Fibroblast of skin of back (primary cell): Measurements from ENCODE around the gene NXNL2. TPM values are rescaled to one million over a fixed set of nuclear protein-coding genes. Genes with fewer than 3 reads are reported as not detected.

Experiments used
- DNase-seq: peaks from one replicate; pipeline ENCODE4 v3.0.0-alpha.2; 2013
- polyA plus RNA-seq, 2 experiments: library from polyadenylated mRNA; unstranded; fragments of 120-200 nt; gene quantifications; one replicate each; pipeline ENCODE4 v1.2.1, GENCODE V29; 2013; ENCODE audit not compliant: insufficient read length in 2 of 2

The NXNL2 gene
- 0.42 TPM for polyA plus RNA-seq (2013, experiment 1 of 2; ENCODE audit: insufficient read length)
- polyA plus RNA-seq (2013, experiment 2 of 2; ENCODE audit: insufficient read length): 0.40 TPM

DNA sequence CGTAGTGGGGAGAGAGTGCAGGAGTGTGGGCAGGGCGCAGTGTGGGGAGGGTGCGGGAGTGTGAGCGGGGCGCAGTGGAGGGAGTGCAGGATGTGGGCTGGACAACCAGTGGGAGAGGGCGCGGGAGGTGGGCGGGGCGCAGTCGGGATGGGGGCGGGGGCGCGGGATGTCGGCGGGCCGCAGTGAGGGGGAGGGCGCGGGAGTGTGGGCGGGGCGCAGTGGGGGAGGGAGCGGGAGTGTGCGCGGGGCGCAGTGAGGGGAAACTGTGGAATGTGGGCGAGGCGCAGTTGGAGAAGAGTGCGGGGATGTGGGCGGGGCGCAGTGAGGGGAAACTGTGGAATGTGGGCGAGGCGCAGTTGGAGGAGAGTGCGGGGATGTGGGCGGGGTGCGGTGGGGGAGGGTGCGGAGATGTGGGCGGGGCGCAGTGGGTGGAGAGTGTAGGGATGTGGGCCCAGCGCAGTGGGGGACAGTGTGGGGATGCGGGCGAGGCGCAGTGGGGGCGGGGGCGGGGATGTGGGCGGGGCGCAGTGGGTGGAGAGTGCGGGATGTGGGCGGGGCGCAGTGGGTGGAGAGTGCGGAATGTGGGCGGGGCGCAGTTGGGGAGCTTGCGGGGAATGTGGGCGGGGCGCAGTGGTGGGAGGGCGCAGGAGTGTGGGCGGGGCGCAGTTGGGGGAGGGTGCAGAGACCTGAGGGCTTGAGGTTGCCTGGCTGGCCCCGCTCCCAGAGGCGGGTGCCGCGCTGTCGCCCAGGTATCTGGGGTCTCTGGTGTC, at the start of gene NXNL2:
Gene NXNL2 (plus strand): TSS at position 723 of the 770 bp plus-strand sequence. CDS start 257 bp downstream, outside the sequence.
- peak; percentile 79 for DNase-seq

DNA sequence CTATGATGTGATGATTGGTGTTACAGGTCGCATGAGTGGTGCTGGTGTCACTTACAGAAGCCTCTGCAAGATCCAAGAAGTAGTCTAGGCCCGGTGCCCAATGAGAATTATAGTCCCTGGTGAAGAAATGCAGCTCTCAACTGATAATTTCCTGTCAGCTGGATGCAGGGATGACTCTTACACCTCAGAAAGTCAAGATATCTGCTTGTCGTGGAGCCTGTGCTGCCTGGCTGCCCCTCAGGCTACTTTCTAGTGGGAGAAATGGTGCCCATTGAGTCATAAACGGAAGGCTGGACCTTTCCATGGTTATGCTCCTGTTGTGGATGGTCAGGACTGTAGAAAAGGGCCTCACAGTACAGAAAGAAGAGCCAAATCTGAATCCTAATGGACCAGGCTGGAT, 46.8 kb upstream of the NXNL2 start:
- no peak for DNase-seq

DNA sequence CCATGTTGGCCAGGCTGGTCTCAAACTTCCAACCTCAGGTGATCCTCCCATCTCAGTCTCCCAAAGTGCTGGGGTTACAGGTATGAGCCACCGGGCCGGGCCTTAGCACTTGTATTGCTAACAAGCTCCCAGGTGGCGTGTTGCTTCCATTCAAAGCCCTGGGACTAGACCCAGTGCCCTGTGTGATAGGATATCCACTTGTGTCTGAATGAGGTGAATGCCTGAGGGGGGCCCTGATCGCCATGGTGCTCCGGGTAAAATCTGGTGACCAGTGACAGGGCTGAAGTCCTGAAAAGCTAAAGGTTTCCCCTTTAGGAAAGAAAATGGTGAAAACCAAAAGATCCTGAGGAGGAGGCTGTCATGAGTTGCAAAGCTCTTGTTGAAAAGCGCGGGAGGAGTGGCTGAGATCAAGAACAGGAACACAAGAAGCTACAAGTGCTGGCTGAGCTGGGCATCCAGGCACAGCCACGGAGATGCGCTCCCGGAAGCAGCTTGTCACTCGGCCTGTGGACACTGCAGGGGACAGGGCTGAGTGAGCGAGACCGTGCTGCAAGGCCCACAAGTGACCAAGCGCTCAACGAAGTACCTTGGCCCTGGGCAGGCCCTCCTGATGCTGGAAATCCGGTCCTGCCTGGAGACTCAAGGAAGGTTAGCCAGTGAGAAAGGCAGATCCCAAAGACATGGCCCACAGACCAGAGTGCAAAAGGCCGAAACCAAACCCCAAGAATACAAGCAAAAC, 39.8 kb upstream of the NXNL2 start:
- no peak for DNase-seq

DNA sequence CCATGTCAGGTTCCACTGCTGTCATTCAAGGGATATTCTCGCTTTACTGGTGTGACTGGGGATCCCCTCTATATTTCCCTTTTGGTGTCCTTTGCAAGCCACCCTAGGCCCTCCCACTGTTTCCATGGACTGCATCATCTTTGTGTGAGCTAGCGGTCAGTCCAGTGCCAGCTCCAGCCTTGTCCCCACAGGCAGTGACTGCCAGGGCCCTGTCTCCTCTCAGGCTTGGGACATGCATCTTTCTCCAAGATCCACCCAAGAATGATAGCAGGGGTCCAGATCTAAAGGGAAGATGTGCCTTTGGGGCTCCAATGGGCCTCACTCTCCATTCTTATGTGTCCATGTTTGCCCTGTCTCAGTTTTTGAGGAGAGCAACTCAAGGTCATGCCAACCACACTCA, 37.8 kb upstream of the NXNL2 start:
- DNase-seq: no peak

DNA sequence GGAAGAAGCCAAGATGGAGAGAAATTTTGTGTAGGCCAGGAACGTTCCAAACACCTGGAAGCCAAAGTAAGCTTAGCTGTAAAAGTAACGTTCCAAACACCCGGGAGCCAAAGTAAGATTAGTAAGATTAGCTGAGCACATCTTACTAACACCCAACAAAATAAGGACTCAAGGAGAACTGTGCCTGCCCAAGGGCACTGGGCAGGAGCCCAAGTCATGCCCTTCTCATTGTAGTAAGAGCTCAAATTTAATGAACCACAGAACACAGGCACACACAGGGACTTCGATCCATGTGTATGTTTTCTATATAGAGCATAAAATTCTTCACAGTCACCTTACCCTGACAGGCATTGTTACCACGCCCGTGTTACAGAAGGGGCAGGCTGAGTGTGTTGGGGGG, 36.1 kb upstream of the NXNL2 start:
- DNase-seq: no peak

DNA sequence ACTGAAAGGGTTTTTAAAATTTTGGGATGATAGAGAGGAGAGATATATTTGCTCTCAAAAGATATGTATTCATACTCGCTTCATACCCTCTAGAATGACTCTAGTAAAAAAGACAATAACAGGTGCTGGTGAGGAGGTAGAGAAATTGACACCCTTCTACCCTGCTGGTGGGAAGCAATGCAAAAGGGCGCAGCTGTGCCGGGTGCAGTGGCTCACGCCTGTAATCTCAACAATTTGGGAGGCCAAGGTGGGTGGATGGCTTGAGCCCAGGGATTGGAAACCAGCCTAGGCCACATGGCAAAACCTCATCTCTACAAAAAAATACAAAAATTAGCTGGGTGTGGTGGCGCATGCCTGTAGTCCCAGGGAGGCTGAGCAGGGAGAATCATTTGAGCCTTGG, 33.9 kb upstream of the NXNL2 start:
- DNase-seq: no peak

DNA sequence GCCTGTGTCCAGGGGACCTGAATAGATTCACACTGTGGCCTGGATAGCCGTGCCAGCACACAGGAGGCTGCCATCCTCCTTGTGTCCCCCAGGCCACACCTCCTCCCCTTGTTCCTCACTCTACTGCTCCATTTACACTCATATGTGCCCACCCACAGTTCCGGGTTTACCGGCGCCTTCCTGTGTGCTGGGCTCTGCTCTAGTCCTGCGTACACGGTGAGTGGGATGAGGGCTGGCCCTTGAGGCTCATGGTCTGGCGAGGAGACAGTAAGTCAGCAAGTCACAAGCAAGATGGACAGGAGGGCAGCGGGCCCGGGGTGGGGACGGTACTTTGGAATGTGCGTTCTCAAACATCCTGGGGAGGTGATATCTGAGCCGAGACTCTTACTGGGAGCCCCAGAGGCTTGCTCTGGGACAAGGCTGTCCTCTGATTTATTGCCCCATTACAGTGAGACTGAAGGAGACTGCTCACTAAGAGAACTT, 32.4 kb upstream of the NXNL2 start:
- no peak for DNase-seq

DNA sequence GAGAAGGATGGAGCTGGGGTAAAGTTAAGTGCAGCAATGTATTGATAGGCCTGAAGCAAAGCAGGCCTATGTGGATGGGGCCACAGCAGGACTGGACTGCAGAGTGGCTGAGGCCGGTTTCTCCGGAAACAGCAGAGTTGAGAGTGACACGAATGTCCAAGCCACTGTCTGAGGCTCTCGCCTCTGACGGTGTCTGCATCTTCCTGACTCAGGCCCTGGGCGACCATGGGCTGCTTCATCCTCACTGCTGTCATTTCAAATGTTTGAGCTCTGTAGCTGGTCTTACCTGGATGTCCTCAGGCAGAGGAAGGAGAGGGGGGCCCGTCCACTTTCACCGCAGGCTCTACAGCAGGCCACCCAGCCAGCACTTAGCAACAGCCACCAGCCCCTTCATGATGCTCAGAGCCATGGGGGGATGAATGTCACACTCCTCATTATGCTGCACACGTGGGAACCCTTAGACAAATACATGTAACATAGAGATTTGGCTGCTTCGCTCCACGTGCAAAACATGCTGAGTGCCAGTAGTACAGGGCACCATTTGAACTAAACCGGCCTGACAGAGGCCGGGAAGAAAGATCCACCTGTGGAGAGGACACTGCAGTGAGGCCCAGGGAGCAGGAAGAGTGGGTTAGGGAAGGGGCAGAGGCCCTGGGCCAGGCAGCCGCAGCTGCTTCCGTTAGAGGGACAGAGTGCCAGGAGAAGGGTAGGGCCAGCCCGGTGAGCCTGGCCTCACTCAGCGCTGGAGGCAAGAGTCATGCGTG, 31.7 kb upstream of the NXNL2 start:
- no peak for DNase-seq

DNA sequence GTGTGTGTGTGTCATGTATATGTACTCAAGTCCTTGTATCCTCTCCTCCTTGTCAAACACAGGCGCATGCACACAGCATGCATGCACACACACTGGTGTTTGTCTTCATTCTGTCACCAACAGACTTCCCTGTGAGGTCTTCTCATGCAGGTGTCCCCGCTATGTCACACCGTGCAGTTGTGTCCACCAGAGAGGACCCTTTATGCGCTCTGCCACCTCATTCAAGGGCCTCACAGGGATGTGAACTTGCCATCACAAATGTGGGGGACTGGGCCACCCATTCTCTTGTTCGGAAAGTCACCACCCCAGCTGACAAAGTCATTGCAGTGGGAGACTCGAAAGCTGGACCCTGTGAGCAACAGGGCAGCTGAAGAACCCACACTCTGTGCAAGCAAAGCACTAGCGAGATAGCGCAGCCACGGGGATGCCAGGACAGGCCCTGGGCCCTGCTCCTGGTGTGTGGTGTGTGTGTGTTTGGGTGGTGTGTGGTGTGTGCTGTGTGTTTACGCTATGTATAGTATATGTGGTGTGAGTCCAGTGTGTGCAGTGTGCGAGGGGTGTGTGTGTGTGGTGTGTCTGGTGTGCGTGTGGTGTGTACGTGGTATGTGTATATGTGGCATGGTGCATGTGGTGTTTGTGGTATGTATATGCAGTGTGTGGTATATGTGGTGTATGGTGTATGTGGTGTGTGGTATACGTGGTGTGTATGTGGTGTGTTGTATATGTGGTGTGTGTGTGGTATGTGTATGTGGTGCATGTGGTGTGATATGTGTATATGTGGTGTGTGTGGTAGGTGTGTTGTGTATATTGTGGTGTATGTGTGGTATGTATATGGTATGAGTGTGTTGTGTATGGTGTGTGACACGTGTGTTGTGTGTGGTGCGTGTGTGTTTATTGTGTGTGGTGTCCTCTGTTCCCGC, 30.9 kb upstream of the NXNL2 start:
- DNase-seq: no peak

DNA sequence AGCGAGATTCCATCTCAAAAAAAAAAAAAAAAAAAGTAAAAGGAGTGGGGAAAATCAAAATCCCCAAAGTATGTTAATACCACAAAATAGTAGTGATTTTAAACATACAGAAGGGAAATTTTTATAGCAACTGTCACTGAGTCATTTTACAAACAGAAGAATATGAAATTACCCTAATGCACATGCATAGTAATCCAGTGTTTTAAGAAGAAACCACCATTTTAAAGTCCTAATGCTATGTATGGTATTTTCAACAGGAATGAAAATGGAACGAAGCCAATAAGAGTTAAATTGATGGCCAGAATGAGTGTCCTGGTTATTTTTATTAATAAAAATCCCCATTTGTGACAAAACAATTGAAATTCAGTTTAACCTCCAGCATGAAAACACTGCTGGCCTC, 26.7 kb upstream of the NXNL2 start:
- peak; percentile 65 for DNase-seq

DNA sequence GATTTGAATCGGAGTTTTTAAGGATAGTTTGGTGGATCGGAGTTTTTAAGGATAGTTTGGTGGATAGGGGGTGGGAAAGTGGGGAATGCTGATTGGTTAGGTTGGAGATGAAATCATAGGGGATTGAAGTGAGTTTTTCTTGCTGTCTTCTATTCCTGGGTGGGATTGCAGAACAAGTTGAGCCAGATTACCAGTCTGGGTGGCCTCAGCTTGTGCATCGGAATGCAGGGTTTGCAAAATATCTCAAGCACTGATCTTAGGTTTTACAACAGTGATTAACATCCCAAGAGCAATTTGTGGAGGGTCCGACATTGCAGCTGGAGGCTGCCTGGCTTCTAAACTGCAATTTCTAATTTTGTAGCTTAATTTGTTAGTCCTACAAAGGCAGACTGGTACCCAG, 23.1 kb upstream of the NXNL2 start:
- no peak for DNase-seq

DNA sequence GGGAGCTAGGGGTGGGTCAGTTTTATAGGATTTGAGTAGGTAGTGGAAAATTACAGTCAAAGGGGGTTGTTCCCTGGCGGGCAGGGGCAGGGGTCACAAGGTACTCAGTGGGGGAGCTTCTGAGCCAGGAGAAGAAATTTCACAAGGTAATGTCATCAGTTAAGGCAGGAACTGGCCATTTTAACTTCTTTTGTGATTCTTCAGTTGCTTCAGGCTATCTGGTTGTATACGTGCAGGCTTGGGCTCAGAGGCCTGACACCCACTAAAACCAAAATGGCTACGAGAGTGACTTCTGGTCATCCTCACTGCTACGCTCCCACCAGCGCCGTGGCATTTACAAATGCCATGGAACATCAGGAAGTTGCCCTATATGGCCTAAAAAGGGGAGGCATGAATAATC, 20.7 kb upstream of the NXNL2 start:
- no peak for DNase-seq

DNA sequence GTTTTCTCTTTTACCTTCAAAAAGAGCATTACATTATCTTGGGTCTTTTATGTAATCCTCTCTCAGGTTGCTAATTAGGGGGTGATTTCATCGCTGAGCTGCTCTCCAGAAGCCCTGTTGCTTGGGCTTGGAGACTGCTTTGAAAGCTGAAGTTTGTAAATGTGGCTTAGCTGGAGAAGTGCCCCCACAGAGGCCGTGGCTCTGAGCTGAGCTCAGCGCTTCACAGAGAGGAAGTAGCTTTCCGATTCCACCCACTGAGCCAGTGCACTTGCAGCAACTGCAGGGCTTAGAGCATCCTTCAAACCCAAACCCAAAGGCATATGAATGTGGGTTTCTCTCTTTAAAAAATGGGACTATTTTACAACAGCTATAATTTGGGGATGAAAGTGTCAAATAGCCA, 13.7 kb upstream of the NXNL2 start:
- no peak for DNase-seq

DNA sequence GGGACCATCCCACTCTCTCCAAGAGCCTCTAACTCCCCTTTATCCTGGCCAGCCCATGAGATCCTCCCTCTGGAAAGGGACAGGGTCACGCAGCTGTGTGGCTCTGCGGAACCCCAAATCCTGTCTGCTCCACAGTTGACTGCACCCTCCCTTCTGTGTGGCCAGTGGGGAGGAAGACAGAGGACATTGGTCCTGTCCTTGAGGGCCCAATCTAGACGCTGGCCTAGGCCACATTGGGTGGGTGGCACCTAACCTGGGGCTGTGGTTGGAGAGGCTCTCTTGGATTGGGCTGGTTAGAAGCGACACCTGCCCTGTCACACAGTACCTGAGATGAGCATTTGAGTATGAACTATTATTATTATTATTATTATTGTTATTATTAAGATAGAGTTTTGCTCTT, 12.6 kb upstream of the NXNL2 start:
- DNase-seq: no peak

DNA sequence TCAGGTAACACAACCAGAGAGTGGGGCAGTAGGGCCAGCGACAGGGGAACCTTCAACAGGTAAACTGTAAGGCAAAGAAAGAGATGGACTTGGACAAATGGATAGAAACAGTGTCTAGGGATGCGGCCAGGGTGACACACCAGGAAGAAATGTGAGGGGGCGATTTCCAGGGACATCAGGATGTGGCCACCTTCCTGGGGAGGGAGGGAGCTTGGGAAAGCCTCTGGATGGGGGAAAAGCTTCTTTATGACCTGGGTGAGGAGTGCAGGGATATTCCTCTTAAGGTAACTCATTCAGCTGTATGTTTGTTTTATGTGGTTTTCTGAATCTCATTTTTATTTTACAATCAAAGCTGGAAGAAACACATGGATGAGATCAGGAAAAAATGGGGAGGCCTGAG, 11.9 kb upstream of the NXNL2 start:
- peak; percentile 71 for DNase-seq

DNA sequence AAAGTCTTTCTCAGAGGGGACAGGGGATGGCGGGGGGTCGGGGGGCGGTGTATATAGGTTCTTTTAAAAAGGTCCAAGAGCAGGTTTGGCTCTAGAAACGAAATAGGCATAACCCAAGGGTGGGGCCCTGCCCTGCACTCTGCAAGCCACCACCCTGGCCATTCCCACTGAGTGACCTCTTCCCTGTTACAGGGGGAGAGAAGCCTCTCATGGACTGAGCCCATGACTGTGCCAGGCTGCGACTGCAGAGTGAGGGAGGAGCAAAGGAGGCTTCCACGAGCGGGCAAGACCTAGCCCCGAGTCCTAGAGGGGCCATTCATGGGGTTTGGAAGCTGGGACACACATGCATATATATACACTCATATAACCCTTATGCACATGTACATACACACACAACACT, 10.1 kb upstream of the NXNL2 start:
- DNase-seq: no peak

DNA sequence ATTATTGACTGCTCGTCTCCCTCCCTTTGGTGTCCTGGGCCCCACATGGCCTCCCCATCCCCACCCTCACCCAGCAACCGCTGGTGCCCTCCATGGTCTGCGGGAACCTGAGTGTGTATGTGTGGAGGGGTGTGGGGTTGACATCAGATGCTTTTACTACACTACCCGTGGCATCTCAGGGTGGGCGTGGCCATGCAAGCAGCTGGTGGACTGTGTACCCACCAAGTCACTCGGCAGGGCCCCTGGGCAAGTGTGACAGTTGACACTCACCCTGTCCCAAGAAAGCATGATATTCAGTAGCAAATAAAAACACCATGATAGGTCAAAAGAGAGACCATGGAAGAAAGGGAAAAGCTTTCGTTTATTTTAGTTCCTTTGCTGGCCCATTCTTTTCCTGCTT, 7.4 kb upstream of the NXNL2 start:
- DNase-seq: no peak

DNA sequence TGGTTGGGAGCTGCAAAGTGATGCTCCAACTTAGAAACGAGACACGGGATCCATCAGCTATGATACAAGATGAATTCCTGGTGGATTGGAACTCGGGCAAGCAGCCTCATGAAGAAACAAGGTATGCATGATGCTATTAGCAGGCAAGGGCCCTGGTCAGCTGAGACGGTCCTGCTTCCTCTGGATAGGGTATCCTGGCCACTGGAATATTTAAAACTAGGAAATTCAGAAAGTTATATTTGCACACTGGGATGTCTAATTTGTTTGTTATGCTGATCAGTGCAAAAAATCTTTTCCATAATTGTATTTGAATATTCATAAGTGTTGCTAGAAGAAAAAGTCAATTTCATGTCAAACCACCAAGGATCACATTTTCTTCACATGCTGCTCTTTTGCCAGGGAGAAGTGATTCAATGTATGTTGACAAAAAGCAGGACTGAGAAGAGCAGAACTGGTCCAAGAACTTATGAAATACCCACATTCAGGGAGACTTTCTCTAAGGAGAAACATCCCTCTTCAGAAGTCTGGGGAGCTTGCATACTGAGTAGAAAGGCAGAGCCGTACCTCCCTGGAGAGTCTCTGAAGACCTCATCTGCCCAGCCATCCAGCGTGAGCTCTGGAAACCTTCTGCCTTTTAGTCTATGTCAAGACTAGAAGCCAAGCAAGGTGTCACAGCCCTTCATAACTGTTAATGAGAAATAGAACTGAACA, 6.7 kb upstream of the NXNL2 start:
- DNase-seq: no peak

DNA sequence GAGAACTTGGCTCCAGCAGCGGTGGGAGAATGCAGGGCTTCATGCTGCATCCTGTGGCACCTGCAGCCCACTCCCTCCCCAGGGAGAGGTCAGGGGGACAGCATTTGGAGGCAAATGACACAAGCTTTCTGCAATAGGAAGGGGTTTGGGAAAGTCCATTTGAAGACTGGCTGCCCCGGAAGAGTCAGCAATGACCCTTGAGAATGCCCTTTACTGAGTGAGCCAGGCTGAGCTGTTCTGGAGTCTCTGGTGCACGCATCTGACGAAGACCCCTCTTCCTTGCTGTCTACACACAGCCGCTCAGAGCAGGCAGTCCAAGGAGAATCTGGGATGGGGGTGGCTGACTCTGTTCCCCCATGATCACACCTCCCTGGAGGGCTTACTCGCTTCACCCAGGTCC, 5.5 kb upstream of the NXNL2 start:
- no peak for DNase-seq

DNA sequence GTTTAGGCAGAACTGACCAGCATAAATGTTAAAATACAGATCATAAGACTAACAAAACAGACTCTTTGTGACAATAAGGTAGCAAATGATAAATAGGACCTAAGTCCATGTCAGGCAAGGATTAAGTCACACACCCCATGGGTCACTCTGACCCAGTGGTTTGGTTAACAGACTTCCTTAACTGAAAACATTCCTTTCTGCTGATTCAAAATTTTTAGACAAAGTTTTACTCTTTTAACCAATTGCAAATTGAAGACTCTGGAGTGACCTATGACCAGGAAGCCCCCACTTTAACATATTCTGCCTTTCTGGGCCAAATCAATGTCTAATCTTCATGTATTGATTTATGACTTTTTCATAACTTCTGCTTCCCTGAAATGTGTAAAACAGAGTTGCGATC, 4.9 kb upstream of the NXNL2 start:
- DNase-seq: peak; percentile 84
